GM13976 (cell line): ENCODE data around the gene C1orf74.

Experiments
- DNase-seq: peaks from one replicate; pipeline ENCODE4 v3.0.0; 2012; ENCODE audit warnings: low spot score
- in situ Hi-C: fragments of 300-500 bp; cut with MboI; formaldehyde crosslinking; loops from one replicate; pipeline ENCODE4 v1.12.0; 2022; ENCODE audit warnings: low sequenced_read_pairs, mixed read lengths, inconsistent platforms; ENCODE audit not compliant: unreplicated experiment
- TF ChIP-seq, protein P1 (sequence below): IDR thresholded peaks from 2 replicates; pipeline ENCODE4 v1.5.1; 2012; ENCODE audit warnings: borderline replicate concordance, mild to moderate bottlenecking; ENCODE audit not compliant: insufficient read depth; ENCODE audit errors: extremely low read depth, missing control alignments, control extremely low read depth

Gene C1orf74

DNA sequence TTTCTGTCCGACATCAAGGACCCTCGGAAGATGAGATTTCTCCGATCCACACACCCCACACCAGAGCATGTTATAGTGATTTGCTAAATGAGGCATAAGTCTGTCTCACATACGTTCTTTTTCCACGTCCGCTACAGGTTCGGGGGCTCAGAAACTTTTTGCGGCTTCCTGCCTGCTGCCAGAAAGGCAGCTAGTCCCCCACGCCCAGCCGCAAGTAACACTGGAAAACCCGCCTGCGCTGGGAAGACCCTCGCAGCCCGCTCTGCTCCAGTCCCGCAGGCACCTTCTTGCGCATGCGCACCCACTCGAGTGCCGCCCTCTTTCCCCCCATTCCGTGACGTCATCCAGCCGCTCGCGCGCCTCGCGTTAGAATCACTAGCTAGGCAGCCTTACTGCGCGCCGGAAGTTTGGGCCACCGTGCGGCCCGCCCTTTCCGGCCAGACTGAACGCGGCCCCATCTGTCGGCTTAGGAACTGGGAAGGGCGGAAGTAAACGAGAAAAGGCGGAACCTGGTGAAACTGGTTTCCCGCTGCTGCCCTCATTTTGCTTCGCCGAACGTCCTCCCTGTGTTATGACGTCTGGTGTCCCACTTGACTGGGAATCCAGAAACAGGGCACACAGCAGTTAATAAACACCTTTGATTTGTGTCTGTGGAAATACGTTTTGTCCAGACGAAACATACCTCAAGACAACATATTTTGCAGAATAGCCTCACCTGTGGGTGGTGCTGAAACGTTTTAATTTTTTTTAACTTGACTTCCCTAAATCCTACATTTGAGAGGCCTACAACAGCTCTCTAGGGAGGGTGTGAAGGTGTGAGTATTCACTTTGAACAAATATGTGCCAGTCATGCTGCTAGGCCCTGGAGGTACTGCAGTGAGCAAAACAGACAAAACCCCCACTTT lies at the start of gene C1orf74:
Gene C1orf74, minus strand, starts transcription at position 295 of the 905 bp plus-strand sequence. CDS start 925 bp downstream, outside the sequence.
- in situ Hi-C loops, result no loop called here
- DNase-seq, result peak; percentile 98
- TF ChIP-seq, protein P1, sequence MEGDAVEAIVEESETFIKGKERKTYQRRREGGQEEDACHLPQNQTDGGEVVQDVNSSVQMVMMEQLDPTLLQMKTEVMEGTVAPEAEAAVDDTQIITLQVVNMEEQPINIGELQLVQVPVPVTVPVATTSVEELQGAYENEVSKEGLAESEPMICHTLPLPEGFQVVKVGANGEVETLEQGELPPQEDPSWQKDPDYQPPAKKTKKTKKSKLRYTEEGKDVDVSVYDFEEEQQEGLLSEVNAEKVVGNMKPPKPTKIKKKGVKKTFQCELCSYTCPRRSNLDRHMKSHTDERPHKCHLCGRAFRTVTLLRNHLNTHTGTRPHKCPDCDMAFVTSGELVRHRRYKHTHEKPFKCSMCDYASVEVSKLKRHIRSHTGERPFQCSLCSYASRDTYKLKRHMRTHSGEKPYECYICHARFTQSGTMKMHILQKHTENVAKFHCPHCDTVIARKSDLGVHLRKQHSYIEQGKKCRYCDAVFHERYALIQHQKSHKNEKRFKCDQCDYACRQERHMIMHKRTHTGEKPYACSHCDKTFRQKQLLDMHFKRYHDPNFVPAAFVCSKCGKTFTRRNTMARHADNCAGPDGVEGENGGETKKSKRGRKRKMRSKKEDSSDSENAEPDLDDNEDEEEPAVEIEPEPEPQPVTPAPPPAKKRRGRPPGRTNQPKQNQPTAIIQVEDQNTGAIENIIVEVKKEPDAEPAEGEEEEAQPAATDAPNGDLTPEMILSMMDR, result no peak

DNA sequence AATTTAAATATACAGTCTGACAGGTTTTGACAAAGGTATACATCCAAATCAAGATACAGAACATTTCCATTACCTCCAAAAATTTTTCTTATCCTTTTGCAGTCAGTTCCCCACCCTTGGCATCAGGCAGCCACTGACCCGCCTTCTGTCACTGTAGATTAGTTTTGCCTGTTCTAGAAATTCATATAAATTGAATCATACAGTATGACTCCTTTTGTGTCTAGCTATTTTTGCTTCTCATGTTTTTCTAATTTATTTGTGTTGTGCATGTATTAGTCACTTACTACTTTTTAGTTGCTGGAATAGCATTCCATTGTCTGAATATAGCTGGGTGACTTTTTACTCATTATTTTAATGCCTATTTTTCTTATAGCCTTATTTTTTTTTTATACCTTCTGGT lies 47.3 kb upstream of the C1orf74 start:
- TF ChIP-seq, protein P1, result no peak
- in situ Hi-C loops, result no loop called here
- no peak for DNase-seq

DNA sequence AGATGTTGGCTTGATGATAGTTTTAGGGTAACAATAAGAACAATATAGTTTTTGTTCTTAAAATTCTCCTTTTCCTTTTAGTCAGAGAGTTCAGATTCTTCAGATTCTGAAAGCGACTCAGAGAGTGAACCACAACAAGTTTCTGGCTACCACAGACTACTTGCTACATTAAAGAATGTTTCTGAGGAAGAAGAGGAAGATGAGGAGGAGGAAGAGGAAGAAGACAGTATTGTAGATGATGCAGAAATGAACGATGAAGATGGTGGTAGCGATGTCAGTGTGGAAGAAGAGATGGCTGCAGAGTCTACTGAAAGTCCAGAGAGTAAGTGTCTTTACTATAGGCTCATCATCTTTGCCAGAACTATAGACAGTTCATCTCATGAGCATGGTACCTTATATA lies 46.4 kb upstream of the C1orf74 start:
- in situ Hi-C loops, result no loop called here
- no peak for DNase-seq
- TF ChIP-seq, protein P1, result no peak

DNA sequence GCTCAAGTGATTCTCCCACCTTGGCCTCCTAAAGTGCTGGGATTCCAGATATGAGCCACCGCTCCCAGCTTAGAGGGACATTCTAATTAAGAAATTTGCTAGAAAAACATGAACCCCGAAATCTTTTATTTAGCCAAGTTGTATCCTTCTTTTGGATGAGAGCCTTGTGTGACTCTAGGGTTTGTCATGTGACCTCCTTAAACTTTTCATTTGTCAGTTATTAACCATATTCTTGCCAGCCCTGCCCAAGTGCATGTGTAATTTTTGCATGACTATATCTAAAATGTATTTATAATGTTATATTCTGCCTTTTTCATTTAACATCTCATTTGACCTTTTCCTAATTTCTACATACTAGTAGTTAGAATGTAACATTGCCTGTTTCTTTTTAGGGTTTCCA lies 45.4 kb upstream of the C1orf74 start:
- TF ChIP-seq, protein P1, result no peak
- no peak for DNase-seq
- in situ Hi-C loops, result no loop called here

DNA sequence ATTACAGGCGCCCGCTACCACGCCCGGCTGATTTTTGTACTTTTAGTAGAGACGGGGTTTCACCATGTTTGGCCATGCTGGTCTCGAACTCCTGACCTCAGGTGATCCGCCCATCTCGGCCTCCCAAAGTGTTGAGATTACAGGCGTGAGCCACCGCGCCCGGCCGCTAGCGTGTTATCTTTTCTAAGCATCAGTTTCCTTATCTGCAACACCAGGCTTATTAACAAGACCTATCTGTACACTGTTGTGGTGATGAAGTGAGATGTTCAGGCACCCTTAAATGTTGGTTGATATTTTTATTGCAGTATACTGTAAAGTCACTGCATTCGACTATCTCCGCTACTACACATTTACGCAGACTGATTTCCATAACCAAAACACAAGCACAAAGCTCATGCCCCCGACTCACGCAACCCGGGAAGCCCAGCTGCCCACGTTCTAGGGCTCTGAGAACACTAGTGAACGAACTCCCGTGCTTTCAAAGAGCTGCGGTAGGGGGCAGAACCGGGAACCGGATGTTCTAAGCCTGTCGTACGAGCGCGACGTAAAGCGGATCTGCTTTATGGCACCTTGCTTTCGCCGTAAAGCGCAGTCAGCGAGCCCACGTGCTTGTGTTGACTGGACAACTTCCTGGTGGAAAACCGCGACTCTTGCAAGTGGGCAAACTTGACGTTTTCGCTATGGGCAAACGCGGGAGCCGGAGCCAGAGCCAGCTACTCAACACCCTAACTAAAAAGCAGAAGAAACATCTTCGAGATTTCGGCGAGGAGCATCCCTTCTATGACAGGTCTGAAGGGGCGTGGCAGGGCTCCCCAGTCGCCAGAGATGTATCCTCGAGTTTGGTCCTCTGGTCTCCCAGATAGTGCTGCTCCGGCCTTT lies 43.3 kb upstream of the C1orf74 start, which contains the start of gene UTP25:
Gene UTP25, plus strand, starts transcription at position 589 of the 879 bp plus-strand sequence. Its CDS starts 92 bp downstream, at position 681.
- TF ChIP-seq, protein P1, result peak; percentile 64
- in situ Hi-C loops, result no loop called here
- peak; percentile 88 for DNase-seq

DNA sequence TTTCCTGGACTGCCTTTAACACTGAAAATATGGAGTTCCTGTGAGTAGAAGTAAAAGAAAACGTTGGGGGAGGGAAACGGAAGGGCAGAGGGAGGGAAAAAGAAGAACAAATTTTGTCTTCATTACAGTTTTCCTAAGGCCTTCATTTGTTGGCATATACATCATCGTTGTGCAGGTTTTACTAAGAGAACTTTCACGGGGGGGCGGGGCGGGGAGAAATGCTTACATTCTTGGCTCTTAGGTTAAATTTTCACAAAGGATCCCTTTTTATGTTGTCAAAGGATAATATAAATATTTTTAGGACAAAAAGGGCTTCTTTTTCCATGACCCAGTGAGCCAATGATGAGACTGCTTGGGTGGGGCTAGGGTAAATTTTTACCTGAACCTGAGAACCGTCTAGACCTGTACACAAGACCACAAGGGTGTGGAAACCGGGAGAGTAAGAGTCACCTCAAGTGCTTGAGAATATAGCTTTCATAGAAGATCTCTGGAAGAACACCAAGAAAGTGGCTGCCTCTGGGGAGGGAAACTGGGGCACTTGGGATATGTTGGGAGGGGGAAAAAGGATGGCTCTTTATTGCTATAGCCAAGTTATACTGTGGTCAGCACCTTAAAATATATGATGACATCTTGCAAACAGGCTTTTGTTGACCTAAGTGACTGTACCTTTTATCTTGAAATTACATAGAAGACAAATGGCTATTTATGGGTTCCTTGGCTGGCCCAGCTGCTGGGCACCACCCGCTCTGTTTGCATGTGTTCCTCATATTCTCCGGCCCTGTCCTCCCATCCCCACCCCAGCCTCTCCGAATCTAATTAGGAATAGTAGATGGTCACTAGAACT lies 41.5 kb upstream of the C1orf74 start:
- no peak for DNase-seq
- TF ChIP-seq, protein P1, result no peak
- in situ Hi-C loops, result no loop called here
